IMR-90 (cell line): ENCODE data around the gene WIPI1. TPM values are rescaled to one million over a fixed set of nuclear protein-coding genes. Genes with fewer than 3 reads are reported as not detected.
A peak's percentile ranks its signal among the peaks of the same experiment; 100 is the strongest.

Experiments
- ATAC-seq: fragments of 200-7000 bp; cut with Tn5 transposase; 2 replicates; pipeline ENCODE4 v1.9.1; 2020; ENCODE audit warnings: low read depth, mild to moderate bottlenecking, moderate library complexity
- BruUV-seq: library from RNA; stranded (reverse); fragments of 400-500 nt; replicated peaks from 2 replicates; lab custom pipeline; 2021; lab: Mats Ljungman, UMichigan
- CTCF ChIA-PET: fragments of 300-600 bp; formaldehyde crosslinking; extraction: SDS; loops from one replicate; lab custom pipeline; 2021; ENCODE audit warnings: antibody characterized with exemption; lab: Yijun Ruan, JAX
- POLR2A ChIA-PET: fragments of 300-600 bp; sonication (Branson Sonifier 250); formaldehyde crosslinking; loops from one replicate; lab custom pipeline; 2022; ENCODE audit warnings: antibody characterized with exemption; ENCODE audit not compliant: unreplicated experiment; lab: Charles Lee
- DNase-seq: peaks from one replicate; pipeline ENCODE4 v3.0.0; 2013
- H2AFZ ChIP-seq: replicated peaks from 2 replicates; pipeline ENCODE3; 2013; ENCODE audit warnings: low read length, mild to moderate bottlenecking; ENCODE audit not compliant: poor library complexity
- H2AK5ac ChIP-seq: 2 replicates; pipeline ENCODE4 v1.6.1; 2013; ENCODE audit warnings: low read depth, low read length, inconsistent platforms
- H2AK9ac ChIP-seq: replicated peaks from 2 replicates; pipeline ENCODE3; 2013; ENCODE audit warnings: mild to moderate bottlenecking, low read depth, low read length, moderate library complexity; ENCODE audit not compliant: poor library complexity
- H2BK120ac ChIP-seq: 2 replicates; pipeline ENCODE4 v1.6.1; 2013; ENCODE audit warnings: low read depth, low read length, inconsistent platforms
- H2BK15ac ChIP-seq: 3 replicates; pipeline ENCODE4 v1.6.1; 2013; ENCODE audit warnings: low read depth, low read length, inconsistent platforms
- H2BK20ac ChIP-seq: 2 replicates; pipeline ENCODE4 v1.6.1; 2013; ENCODE audit warnings: low read depth, mild to moderate bottlenecking, inconsistent platforms, low read length, moderate library complexity
- H2BK5ac ChIP-seq: 2 replicates; pipeline ENCODE4 v1.6.1; 2013; ENCODE audit warnings: mild to moderate bottlenecking, low read depth, low read length, inconsistent platforms; ENCODE audit not compliant: poor library complexity, severe bottlenecking
- H3K14ac ChIP-seq: replicated peaks from 2 replicates; pipeline ENCODE4 v1.6.1; 2013; ENCODE audit warnings: low read depth, low read length, inconsistent platforms
- H3K18ac ChIP-seq: 2 replicates; pipeline ENCODE4 v1.6.1; 2013; ENCODE audit warnings: low read depth, low read length, control low read depth
- H3K23ac ChIP-seq: 2 replicates; pipeline ENCODE4 v1.6.1; 2013; ENCODE audit warnings: low read depth, low read length, inconsistent platforms
- H3K27ac ChIP-seq: 2 replicates; pipeline ENCODE4 v1.5.1; 2013; ENCODE audit warnings: mild to moderate bottlenecking, control low read depth, low read length; ENCODE audit not compliant: insufficient read depth
- H3K27me3 ChIP-seq: 2 replicates; pipeline ENCODE4 v1.6.1; 2013; ENCODE audit warnings: low read length; ENCODE audit not compliant: control insufficient read depth, insufficient read depth
- H3K36me3 ChIP-seq: 2 replicates; pipeline ENCODE4 v1.6.1; 2013; ENCODE audit warnings: low read length, mixed read lengths; ENCODE audit not compliant: control insufficient read depth, insufficient read depth
- H3K4ac ChIP-seq: 2 replicates; pipeline ENCODE4 v1.6.1; 2013; ENCODE audit warnings: low read depth, low read length, inconsistent platforms
- H3K4me1 ChIP-seq: 2 replicates; pipeline ENCODE4 v1.6.1; 2013; ENCODE audit warnings: low read length, mixed read lengths; ENCODE audit not compliant: control insufficient read depth, insufficient read depth
- H3K4me2 ChIP-seq: 2 replicates; pipeline ENCODE4 v1.6.1; 2013; ENCODE audit warnings: low read depth, mild to moderate bottlenecking, control low read depth, low read length, moderate library complexity
- H3K4me3 ChIP-seq: 2 replicates; pipeline ENCODE4 v1.5.1; 2013; ENCODE audit warnings: low read depth, mild to moderate bottlenecking, control low read depth, low read length, moderate library complexity; ENCODE audit not compliant: insufficient read depth
- H3K56ac ChIP-seq: 2 replicates; pipeline ENCODE4 v1.6.1; 2013; ENCODE audit warnings: low read length, inconsistent platforms; ENCODE audit not compliant: insufficient read depth; ENCODE audit errors: extremely low read depth
- H3K79me1 ChIP-seq, 2 experiments: 2 replicates each; pipeline ENCODE4 v1.6.1; 2013; ENCODE audit warnings: low read length in 2 of 2, inconsistent platforms in 1 of 2, low read depth in 1 of 2
- H3K9ac ChIP-seq: 2 replicates; pipeline ENCODE4 v1.6.1; 2013; ENCODE audit warnings: low read depth, low read length, control low read depth
- H3K9me1 ChIP-seq: 2 replicates; pipeline ENCODE4 v1.6.1; 2013; ENCODE audit warnings: low read length, inconsistent platforms; ENCODE audit not compliant: insufficient read depth
- H3K9me3 ChIP-seq: 2 replicates; pipeline ENCODE4 v1.6.1; 2013; ENCODE audit warnings: low read length; ENCODE audit not compliant: control insufficient read depth, insufficient read depth
- H4K20me1 ChIP-seq: 2 replicates; pipeline ENCODE4 v1.6.1; 2013; ENCODE audit warnings: low read length, inconsistent platforms; ENCODE audit not compliant: insufficient read depth
- H4K5ac ChIP-seq: 2 replicates; pipeline ENCODE4 v1.6.1; 2013; ENCODE audit warnings: mild to moderate bottlenecking, low read depth, low read length, control low read depth
- H4K8ac ChIP-seq, 2 experiments: 2 replicates each; pipeline ENCODE4 v1.6.1; 2013; ENCODE audit warnings: low read depth in 2 of 2, low read length in 2 of 2, control low read depth in 1 of 2, inconsistent platforms in 1 of 2
- H4K91ac ChIP-seq: 2 replicates; pipeline ENCODE4 v1.6.1; 2013; ENCODE audit warnings: low read depth, low read length, inconsistent platforms; ENCODE audit not compliant: insufficient read depth
- CHD1 ChIP-seq: IDR thresholded peaks from 2 replicates; pipeline ENCODE4 v1.6.1; 2012; ENCODE audit warnings: low read depth, low read length, improper control_type of control experiment
- MXI1 ChIP-seq: IDR thresholded peaks from 2 replicates; pipeline ENCODE4 v1.6.1; 2012; ENCODE audit warnings: low read depth, mild to moderate bottlenecking, low read length, moderate library complexity, borderline replicate concordance
- POLR2A ChIP-seq: IDR thresholded peaks from 2 replicates; pipeline ENCODE4 v1.6.1; 2012; ENCODE audit warnings: mild to moderate bottlenecking, low read depth, low read length
- RAD21 ChIP-seq: IDR thresholded peaks from 2 replicates; pipeline ENCODE4 v1.6.1; 2012; ENCODE audit warnings: low read length, improper control_type of control experiment
- RCOR1 ChIP-seq: IDR thresholded peaks from 2 replicates; pipeline ENCODE4 v1.6.1; 2012; ENCODE audit warnings: mild to moderate bottlenecking, low read length, improper control_type of control experiment; ENCODE audit not compliant: insufficient replicate concordance
- WGBS, 2 experiments: methylation state at CpG; one replicate each; pipeline versions ENCODE4 v1.1.5 to v1.1.7; 2013; ENCODE audit warnings: missing lambda C conversion rate in 2 of 2; ENCODE audit not compliant: insufficient read length in 1 of 2; ENCODE audit errors: extremely low coverage in 2 of 2; 5-methylcytosine and 5-hydroxymethylcytosine counted together
- dilution Hi-C: fragments of 300-500 bp; cut with HindIII; formaldehyde crosslinking; loops from one replicate; pipeline ENCODE4 v1.14.3; 2018; ENCODE audit warnings: low sequenced_read_pairs; ENCODE audit not compliant: unreplicated experiment
- in situ Hi-C: fragments of 300-500 bp; cut with MboI; formaldehyde crosslinking; loops from 3 replicates; pipeline ENCODE4 v1.14.3; 2019; ENCODE audit warnings: low sequenced_read_pairs, inconsistent platforms, mixed read lengths
- intact Hi-C: fragments of 100-400 bp; cut with micrococcal nuclease; formaldehyde crosslinking; loops from 2 replicates; pipeline ENCODE4 v1.10.0; 2022
- polyA plus RNA-seq, 3 experiments: library from polyadenylated mRNA; depleted of rRNA; stranded (reverse); fragments of >200 nt; gene quantifications; 2 replicates each; pipeline ENCODE4 v1.2.3, GENCODE V29; 2012; ENCODE audit warnings: low replicate concordance in 1 of 3
- total RNA-seq: library from RNA; depleted of rRNA; stranded (reverse); fragments of >200 nt; gene quantifications from 2 replicates; pipeline ENCODE4 v1.2.3, GENCODE V29; 2012

WIPI1 gene
- total and polyA plus RNA-seq, 2 of the 4 experiments (the other 2 are of a cell fraction) = 78.6 to 129 TPM

GRCh38 chr17:68385490-68386215 is 71.6 kb downstream of the WIPI1 start:
- H3K4me3 ChIP-seq = no peak overlapping the region
- H4K5ac ChIP-seq = peak overlapping the region; percentile 3; the same call in 1 of the 2 replicates
- H3K18ac ChIP-seq = peak overlapping the region; percentile 5
- in situ Hi-C loops = no loop called here
- no peak for ATAC-seq
- peak overlapping the region; percentile 100 for H2BK120ac ChIP-seq
- peak overlapping the region; percentile 97 for H2AK5ac ChIP-seq
- dilution Hi-C loops = no loop called here
- no peaks in the 10 kb centered on the region for H3K36me3 ChIP-seq
- POLR2A ChIA-PET = no interaction called here
- H3K23ac ChIP-seq = peak overlapping the region; percentile 7; the same call in 1 of the 2 replicates
- H2BK20ac ChIP-seq = peak overlapping the region; percentile 99
- no peaks in the 10 kb centered on the region for H3K9me3 ChIP-seq
- WGBS, 2 experiments = no CpG with 5 or more reads among the region's 8 CpGs
- H3K9ac ChIP-seq = no peak overlapping the region
- H2BK15ac ChIP-seq = peak overlapping the region; percentile 69; the same call in 2 of the 3 replicates
- H4K91ac ChIP-seq = peak overlapping the region; percentile 93
- H3K79me1 ChIP-seq = peaks cover 0 to 4% of the 10 kb centered on the region in 2 experiments; a peak in 1 of 4 replicates
- TF ChIP-seq RAD21 (no peak), RCOR1 (no peak), MXI1 (no peak), POLR2A (no peak), CHD1 (no peak)
- no peaks in the 10 kb centered on the region for H4K20me1 ChIP-seq
- peak overlapping the region; percentile 99 for H2BK5ac ChIP-seq
- H3K4me2 ChIP-seq = no peak overlapping the region
- DNase-seq = no peak
- no peak overlapping the region for H2AFZ ChIP-seq
- H3K4me1 ChIP-seq = peaks cover 19% of the 10 kb centered on the region
- H3K27ac ChIP-seq = no peak overlapping the region; the same call in 1 of the 2 replicates
- peak overlapping the region; percentile 7 for H2AK9ac ChIP-seq
- H3K4ac ChIP-seq = peak overlapping the region; percentile 100
- H3K14ac ChIP-seq = peak overlapping the region; percentile 91; the same call in 1 of the 2 replicates
- no peak overlapping the region for H3K56ac ChIP-seq
- CTCF ChIA-PET = interaction anchor here (4.3 to 6.1 kb wide), 2 partner anchors 14 kb away, joined by 24 to 27 read pairs; no protein-coding TSS in a partner anchor
- no peaks in the 10 kb centered on the region for H3K27me3 ChIP-seq
- peaks cover 21% of the 10 kb centered on the region for H3K9me1 ChIP-seq
- intact Hi-C loops = no loop called here
- H4K8ac ChIP-seq = peak overlapping the region; percentile 10 to 48; a peak in 2 of 4 replicates
- BruUV-seq = no TSS peak
